Measurements from ENCODE around the gene FAM156A. TPM values are rescaled to one million over a fixed set of nuclear protein-coding genes. Genes with fewer than 3 reads are reported as not detected.
"Not testable (repeated sequence)": the region's sequence is repeated elsewhere in the genome, so short reads cannot be mapped to it uniquely, and the experiment has no call there.

The FAM156A gene, protein sequence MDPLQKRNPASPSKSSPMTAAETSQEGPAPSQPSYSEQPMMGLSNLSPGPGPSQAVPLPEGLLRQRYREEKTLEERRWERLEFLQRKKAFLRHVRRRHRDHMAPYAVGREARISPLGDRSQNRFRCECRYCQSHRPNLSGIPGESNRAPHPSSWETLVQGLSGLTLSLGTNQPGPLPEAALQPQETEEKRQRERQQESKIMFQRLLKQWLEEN
- total RNA-seq (2021) (47.2 and 48.2 TPM in 2 replicates), Bru-seq, nascent RNA (percentile 53 among the genes with signal in this experiment), BruChase-seq, experiment 1, labeled RNA remaining after a 2-hour chase (percentile 61 among the genes with signal in this experiment), BruChase-seq, experiment 2, labeled RNA remaining after a 6-hour chase (percentile 74 among the genes with signal in this experiment)
- long read RNA-seq, transcript FAM156A-216 (4 exons, 865 nt): minor isoform, 10 of 108 reads
- long read RNA-seq, transcript FAM156A-221 (3 exons, 3,757 nt): major isoform, 33 of 108 reads
- long read RNA-seq, transcript FAM156A-201 (4 exons, 2,942 nt): minor isoform, 21 of 108 reads
- long read RNA-seq, partial matches to known transcripts: 3 of 108 reads
- long read RNA-seq, other reads (novel, unspliced or antisense): 31 of 108 reads

DNA sequence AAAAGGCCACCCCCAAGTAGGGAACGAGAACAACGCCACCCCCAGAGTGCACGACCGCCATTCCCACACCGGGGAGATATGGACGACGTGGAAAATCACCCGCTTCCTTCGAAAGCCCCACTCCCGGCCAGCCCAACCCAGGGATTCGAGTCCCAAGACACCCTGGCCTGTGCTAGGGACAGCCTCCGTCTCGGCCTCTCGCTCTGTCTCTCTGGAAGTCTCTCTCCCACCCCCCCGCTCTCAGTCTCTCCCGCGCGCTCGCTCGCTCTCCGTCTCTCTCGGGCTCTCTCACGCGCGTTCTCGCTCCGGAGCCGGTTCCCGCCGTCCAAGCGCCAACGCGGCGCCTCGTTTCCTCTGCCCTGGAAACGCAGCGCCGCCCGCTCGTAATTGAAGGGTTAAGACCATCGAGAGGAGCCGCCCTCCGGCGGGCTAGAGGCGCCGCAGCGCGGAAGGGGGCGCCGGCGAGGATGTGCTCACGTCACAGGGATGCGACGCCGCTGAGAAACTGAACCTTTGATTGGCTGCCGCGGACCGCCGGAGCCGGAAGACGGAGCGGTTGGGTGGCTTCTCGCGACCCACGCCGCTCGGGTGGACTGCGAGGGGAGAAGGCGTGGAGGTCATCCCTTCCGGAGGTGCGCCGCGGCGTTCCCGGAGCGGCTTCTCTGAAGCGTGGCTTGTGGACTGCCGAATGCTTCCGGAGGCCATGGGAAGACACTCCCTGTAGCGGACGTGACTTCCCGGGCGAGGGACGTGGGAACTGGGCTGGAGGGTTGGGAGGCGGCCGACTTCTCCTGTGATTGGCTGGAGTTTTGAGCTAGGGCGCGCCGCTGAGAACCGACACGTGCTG, at the start of gene FAM156A:
Gene FAM156A, minus strand, starts transcription at position 406 of the 847 bp plus-strand sequence. CDS start 9,930 bp downstream, outside the sequence.
- BruUV-seq (replicated peaks): not testable (repeated sequence)

DNA sequence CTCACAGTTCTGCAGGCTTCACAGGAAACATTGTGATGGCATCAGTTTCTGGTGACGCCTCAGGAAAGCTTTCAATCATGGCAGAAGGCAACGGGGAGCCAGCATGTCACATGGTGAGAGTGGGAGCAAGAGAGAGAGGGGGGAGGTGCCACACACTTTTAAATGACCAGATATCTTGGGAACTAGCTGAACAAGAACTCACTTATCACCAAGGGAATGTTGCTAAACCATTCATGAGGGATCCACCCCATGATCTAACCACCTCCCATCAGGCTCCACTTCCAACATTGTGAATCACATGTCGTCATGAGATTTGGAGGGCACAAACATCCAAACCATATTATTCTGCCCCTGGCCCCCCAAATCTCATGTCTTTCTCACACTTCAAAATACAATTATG, 47.0 kb upstream of the FAM156A start:
- CTCF ChIA-PET: no interaction called here
- Histone ChIP-seq H3K27ac (ENCODE audit: low read depth, low read length, poor library complexity, severe bottlenecking) (no peak overlapping the region), H3K27me3 (replicated peaks; ENCODE audit: insufficient read depth, low read depth, low read length, poor library complexity) (no peaks in the 10 kb centered on the region), H3K4me3 (ENCODE audit: low read depth, low read length, poor library complexity, severe bottlenecking) (no peak overlapping the region), H3K9me3 (ENCODE audit: low read depth, low read length, poor library complexity, severe bottlenecking) (peaks cover 5% of the 10 kb centered on the region), H3K4me1 (ENCODE audit: insufficient read depth, low read length, poor library complexity, severe bottlenecking) (no peaks in the 10 kb centered on the region), H3K36me3 (ENCODE audit: insufficient read depth, low read length, poor library complexity, severe bottlenecking) (no peaks in the 10 kb centered on the region)
- TF ChIP-seq, protein P1, sequence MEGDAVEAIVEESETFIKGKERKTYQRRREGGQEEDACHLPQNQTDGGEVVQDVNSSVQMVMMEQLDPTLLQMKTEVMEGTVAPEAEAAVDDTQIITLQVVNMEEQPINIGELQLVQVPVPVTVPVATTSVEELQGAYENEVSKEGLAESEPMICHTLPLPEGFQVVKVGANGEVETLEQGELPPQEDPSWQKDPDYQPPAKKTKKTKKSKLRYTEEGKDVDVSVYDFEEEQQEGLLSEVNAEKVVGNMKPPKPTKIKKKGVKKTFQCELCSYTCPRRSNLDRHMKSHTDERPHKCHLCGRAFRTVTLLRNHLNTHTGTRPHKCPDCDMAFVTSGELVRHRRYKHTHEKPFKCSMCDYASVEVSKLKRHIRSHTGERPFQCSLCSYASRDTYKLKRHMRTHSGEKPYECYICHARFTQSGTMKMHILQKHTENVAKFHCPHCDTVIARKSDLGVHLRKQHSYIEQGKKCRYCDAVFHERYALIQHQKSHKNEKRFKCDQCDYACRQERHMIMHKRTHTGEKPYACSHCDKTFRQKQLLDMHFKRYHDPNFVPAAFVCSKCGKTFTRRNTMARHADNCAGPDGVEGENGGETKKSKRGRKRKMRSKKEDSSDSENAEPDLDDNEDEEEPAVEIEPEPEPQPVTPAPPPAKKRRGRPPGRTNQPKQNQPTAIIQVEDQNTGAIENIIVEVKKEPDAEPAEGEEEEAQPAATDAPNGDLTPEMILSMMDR (conservative IDR thresholded peaks at IDR 0.05; ENCODE audit: low read depth, low read length): no peak
- TF ChIP-seq EZH2 (IDR thresholded peaks at IDR 0.05; ENCODE audit: borderline replicate concordance, low read depth, low read length, poor library complexity, severe bottlenecking): no peak
- POLR2A ChIA-PET (ENCODE audit: low non-redundant PET): no interaction called here
- intact Hi-C loops (cut with micrococcal nuclease; ENCODE audit: unreplicated experiment): no loop called here
- no TSS peak for BruUV-seq (replicated peaks)
- DNase-seq (ENCODE audit: low spot score): peak; percentile 17

More for the DNA sequence above, at the start of gene FAM156A:
- POLR2A ChIA-PET (ENCODE audit: low non-redundant PET); H3K9me3 ChIP-seq (ENCODE audit: low read depth, low read length, poor library complexity, severe bottlenecking); H3K27me3 ChIP-seq (replicated peaks; ENCODE audit: insufficient read depth, low read depth, low read length, poor library complexity); DNase-seq (ENCODE audit: low spot score); intact Hi-C loops (cut with micrococcal nuclease; ENCODE audit: unreplicated experiment); CTCF ChIA-PET; H3K4me1 ChIP-seq (ENCODE audit: insufficient read depth, low read length, poor library complexity, severe bottlenecking); H3K4me3 ChIP-seq (ENCODE audit: low read depth, low read length, poor library complexity, severe bottlenecking); H3K36me3 ChIP-seq (ENCODE audit: insufficient read depth, low read length, poor library complexity, severe bottlenecking); H3K27ac ChIP-seq (ENCODE audit: low read depth, low read length, poor library complexity, severe bottlenecking): not testable (repeated sequence)

DNA sequence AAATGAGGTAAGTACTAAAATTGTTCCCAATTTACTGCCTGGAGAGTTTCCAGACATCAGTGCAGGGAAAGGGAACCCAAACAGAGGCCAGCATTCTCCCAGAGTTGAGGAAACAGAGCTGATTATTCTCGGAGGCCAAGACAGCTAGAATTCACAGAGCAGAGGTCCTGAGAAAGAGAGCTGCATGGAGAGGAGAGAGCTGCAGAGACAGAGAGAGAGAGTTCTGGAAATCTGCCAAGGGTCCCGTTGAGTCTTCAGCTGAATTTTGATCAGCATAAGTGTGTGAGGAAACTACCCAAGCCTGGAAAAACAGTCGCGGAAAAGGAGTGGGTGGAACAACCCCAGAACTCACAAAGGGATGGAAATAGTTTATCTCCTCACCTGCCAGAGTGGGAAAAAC, 46.5 kb upstream of the FAM156A start:
- no peaks in the 10 kb centered on the region for H3K4me1 ChIP-seq (ENCODE audit: insufficient read depth, low read length, poor library complexity, severe bottlenecking)
- ChIA-PET POLR2A (ENCODE audit: low non-redundant PET) (no interaction called here), CTCF (no interaction called here)
- H3K4me3 ChIP-seq (ENCODE audit: low read depth, low read length, poor library complexity, severe bottlenecking): no peak overlapping the region
- BruUV-seq (replicated peaks): no TSS peak
- no peak overlapping the region for H3K27ac ChIP-seq (ENCODE audit: low read depth, low read length, poor library complexity, severe bottlenecking)
- peak; percentile 41 for DNase-seq (ENCODE audit: low spot score)
- TF ChIP-seq, protein P1 (conservative IDR thresholded peaks at IDR 0.05; ENCODE audit: low read depth, low read length): no peak
- no peak for TF ChIP-seq EZH2 (IDR thresholded peaks at IDR 0.05; ENCODE audit: borderline replicate concordance, low read depth, low read length, poor library complexity, severe bottlenecking)
- H3K27me3 ChIP-seq (replicated peaks; ENCODE audit: insufficient read depth, low read depth, low read length, poor library complexity): no peaks in the 10 kb centered on the region
- intact Hi-C loops (cut with micrococcal nuclease; ENCODE audit: unreplicated experiment): no loop called here
- H3K9me3 ChIP-seq (ENCODE audit: low read depth, low read length, poor library complexity, severe bottlenecking): peaks cover 5% of the 10 kb centered on the region
- H3K36me3 ChIP-seq (ENCODE audit: insufficient read depth, low read length, poor library complexity, severe bottlenecking): no peaks in the 10 kb centered on the region
